Effector memory CD8-positive, alpha-beta T cell (primary cell): ENCODE results near the gene BRICD5.

Experiments used
- ATAC-seq: fragments of 150-1000 bp; cut with Tn5 transposase; replicated peaks from 2 replicates; pipeline ENCODE4 v1.10.0; 2021; ENCODE audit warnings: mild to moderate bottlenecking, moderate library complexity
- DNase-seq, 3 experiments: peaks; one replicate each; pipeline ENCODE4 v3.0.0; 2021
- H3K27ac Mint-ChIP-seq, 2 donors: one replicate each; pipeline ENCODE4 v1.8.0; 2022; ENCODE audit warnings: mild to moderate bottlenecking in 2 of 2, mixed read lengths in 2 of 2, moderate library complexity in 2 of 2
- H3K27me3 Mint-ChIP-seq, 2 donors: one replicate each; pipeline ENCODE4 v1.8.0; 2022; ENCODE audit warnings: mixed read lengths in 2 of 2
- H3K36me3 Mint-ChIP-seq: one replicate; pipeline ENCODE4 v1.8.0; 2022; ENCODE audit warnings: mild to moderate bottlenecking, moderate library complexity, mixed read lengths; ENCODE audit not compliant: insufficient read depth
- H3K4me1 Mint-ChIP-seq, 2 donors: one replicate each; pipeline ENCODE4 v1.8.0; 2022; ENCODE audit warnings: low read depth in 2 of 2, mixed read lengths in 2 of 2
- H3K4me3 Mint-ChIP-seq, 2 donors: one replicate each; pipeline ENCODE4 v1.8.0; 2022; ENCODE audit warnings: mild to moderate bottlenecking in 2 of 2, mixed read lengths in 2 of 2, moderate library complexity in 2 of 2
- H3K9me3 Mint-ChIP-seq, 2 donors: one replicate each; pipeline ENCODE4 v1.8.0; 2022; ENCODE audit warnings: mixed read lengths in 2 of 2

BRICD5 gene

GRCh38 chr16:2183671-2184070 is 27.0 kb downstream of the BRICD5 start:
- Mint-ChIP-seq H3K4me3 (no peak overlapping the region), H3K36me3 (no peaks in the 10 kb centered on the region), H3K4me1 (peaks cover 5 to 8% of the 10 kb centered on the region in 2 donors), H3K27ac (no peak overlapping the region), H3K27me3 (no peaks in the 10 kb centered on the region), H3K9me3 (no peaks in the 10 kb centered on the region)
- no peak for ATAC-seq
- DNase-seq: no peak

- Mint-ChIP-seq H3K36me3 (no peaks in the 10 kb centered on the region), H3K4me3 (no peak overlapping the region), H3K9me3 (no peaks in the 10 kb centered on the region), H3K27me3 (no peaks in the 10 kb centered on the region), H3K27ac (peak overlapping the region in 1 of 2 donors; percentile 65), H3K4me1 (peaks cover 5 to 8% of the 10 kb centered on the region in 2 donors)
- DNase-seq: no peak
- ATAC-seq: no peak
These were observed 28.7 kb downstream of the BRICD5 start for GRCh38 chr16:2181952-2182351.

DNA sequence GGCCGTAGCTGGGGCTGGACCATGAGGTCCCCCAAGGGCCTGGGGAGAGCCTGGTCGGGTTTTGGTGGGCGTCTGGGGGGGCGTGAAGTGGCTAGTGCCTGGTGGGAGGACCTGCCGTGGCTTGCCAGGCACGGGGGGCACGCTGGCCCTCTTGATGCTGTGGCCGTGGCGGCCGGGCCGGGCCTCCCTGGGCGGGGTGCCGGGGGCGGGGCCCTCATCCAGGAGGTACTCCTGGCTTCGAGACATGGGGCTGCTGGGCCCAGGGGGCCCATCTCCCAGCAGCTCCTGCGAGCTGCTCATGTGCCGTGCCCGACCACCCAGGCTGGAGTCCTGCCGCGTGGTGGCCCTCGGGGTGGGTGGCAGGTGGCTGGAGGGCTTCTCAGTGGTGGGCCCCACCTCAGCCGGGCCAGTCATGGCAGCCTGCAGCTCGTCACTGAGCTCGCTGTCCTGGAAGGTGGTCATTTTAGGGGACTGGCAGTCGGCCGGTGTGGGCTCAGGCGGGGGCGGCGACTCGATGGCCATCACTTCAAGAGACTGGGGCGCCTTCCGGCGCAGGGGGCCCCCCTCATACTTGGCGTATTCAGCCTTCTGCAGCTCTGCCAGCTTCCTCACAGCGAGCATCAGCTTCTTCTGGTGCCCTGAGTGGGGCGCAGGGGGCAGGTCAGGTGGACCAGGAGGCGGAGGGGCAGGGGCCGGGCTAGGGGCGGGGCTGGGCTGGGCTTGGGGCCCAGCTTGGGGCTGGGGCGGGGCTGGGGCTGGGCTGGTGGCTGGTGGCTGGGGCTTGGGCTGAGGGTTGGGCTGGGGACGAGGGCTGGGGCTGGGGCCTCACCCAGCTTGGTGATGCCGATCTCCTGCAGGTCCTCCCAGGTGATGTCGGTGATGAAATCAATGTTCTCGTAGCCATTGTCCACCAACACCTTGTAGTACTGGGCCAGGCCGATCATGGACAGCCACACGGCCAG is 29.4 kb downstream of the BRICD5 start:
- peaks cover 5 to 8% of the 10 kb centered on the region in 2 donors for H3K4me1 Mint-ChIP-seq
- no peaks in the 10 kb centered on the region for H3K9me3 Mint-ChIP-seq
- no peak for ATAC-seq
- no peak for DNase-seq
- no peak overlapping the region for H3K27ac Mint-ChIP-seq
- no peaks in the 10 kb centered on the region for H3K27me3 Mint-ChIP-seq
- H3K4me3 Mint-ChIP-seq: no peak overlapping the region
- peaks cover 2% of the 10 kb centered on the region for H3K36me3 Mint-ChIP-seq

DNA sequence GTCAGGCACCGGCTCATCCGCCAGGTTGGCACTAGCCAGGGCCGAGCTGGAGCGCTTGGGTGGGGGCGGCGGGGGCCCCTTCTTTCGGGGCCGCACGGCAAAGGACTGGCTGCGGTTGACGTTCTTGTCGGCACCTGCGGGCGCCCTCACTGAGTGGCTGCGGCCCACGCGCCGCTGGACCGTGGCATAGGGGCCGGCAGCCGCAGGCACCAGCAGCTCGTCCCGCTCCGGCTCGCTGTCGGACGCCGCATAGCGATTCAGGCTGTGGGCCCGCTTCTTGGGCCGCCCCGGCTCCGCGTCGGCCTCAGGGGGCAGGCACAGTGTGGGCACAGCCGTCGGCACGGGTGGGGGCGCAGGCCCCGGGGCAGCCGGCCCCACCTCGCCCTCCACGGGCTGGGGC is 30.2 kb downstream of the BRICD5 start:
- Mint-ChIP-seq H3K27ac (no peak overlapping the region), H3K4me3 (no peak overlapping the region), H3K27me3 (no peaks in the 10 kb centered on the region), H3K36me3 (peaks cover 6% of the 10 kb centered on the region), H3K9me3 (no peaks in the 10 kb centered on the region), H3K4me1 (peaks cover 5 to 8% of the 10 kb centered on the region in 2 donors)
- ATAC-seq (no peak), DNase-seq (no peak)

DNA sequence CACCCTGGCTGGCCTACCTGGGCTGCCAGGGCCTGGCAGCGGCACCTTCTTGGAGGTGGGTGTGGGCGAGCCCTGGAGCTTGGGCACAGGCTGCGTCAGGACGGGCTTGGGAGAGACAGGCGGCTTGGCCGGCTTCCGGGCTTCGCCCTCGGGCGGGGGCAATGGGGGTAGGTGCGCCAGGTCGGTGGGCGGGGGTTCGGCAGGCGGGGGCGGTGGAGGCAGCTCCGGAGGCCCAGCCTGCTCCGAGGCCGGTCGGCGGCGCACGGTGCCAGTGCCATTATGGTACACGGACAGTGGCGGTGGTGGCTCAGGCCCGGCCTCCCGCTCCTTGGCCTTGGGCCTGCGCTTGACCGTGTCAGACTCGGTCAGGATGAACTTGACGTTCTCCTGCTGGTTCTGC is 31.1 kb downstream of the BRICD5 start:
- DNase-seq: no peak
- Mint-ChIP-seq H3K36me3 (peaks cover 6% of the 10 kb centered on the region), H3K4me1 (peaks cover 5 to 8% of the 10 kb centered on the region in 2 donors), H3K9me3 (no peaks in the 10 kb centered on the region), H3K27ac (no peak overlapping the region), H3K27me3 (no peaks in the 10 kb centered on the region), H3K4me3 (no peak overlapping the region)
- ATAC-seq: no peak

DNA sequence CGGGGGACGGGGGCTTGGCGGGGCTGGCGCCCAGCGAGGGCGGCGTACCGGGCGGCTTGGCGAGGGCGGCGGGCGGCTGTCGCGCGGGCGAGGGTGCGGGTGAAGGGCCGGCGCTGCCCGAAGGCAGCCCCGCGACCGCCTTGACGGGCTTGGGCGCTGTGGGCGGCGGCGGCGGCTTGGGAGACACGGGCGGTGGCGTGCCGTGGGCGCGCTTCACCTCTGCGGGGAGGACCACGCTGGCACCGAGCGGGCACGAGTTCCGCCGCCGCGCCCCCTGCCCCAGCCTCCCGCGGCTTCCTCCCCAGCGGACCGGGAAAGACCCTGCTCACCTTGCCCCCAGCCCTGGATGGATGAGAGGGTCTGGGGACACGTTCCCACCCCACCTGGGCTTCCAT is 31.6 kb downstream of the BRICD5 start:
- Mint-ChIP-seq H3K27ac (no peak overlapping the region), H3K36me3 (peaks cover 6% of the 10 kb centered on the region), H3K4me3 (no peak overlapping the region), H3K9me3 (no peaks in the 10 kb centered on the region), H3K27me3 (no peaks in the 10 kb centered on the region), H3K4me1 (peaks cover 5 to 8% of the 10 kb centered on the region in 2 donors)
- ATAC-seq (peak; percentile 5), DNase-seq (no peak)

GRCh38 chr16:2178321-2179106 is 32.1 kb downstream of the BRICD5 start:
- H3K4me1 Mint-ChIP-seq: peaks cover 5 to 9% of the 10 kb centered on the region in 2 donors
- peak; percentile 19 to 30 (median 25) for DNase-seq
- peaks cover 10% of the 10 kb centered on the region for H3K36me3 Mint-ChIP-seq
- no peak overlapping the region for H3K4me3 Mint-ChIP-seq
- H3K27ac Mint-ChIP-seq: no peak overlapping the region
- no peaks in the 10 kb centered on the region for H3K9me3 Mint-ChIP-seq
- ATAC-seq: peak; percentile 79
- no peaks in the 10 kb centered on the region for H3K27me3 Mint-ChIP-seq

- peaks cover 10% of the 10 kb centered on the region for H3K36me3 Mint-ChIP-seq
- no peaks in the 10 kb centered on the region for H3K9me3 Mint-ChIP-seq
- H3K27ac Mint-ChIP-seq: no peak overlapping the region
- no peak overlapping the region for H3K4me3 Mint-ChIP-seq
- DNase-seq: no peak
- ATAC-seq: no peak
- no peaks in the 10 kb centered on the region for H3K27me3 Mint-ChIP-seq
- H3K4me1 Mint-ChIP-seq: peaks cover 5 to 9% of the 10 kb centered on the region in 2 donors
These were observed 33.1 kb downstream of the BRICD5 start for GRCh38 chr16:2177561-2177960.

- H3K27ac Mint-ChIP-seq: no peak overlapping the region
- H3K27me3 Mint-ChIP-seq: no peaks in the 10 kb centered on the region
- no peak for ATAC-seq
- peaks cover 10% of the 10 kb centered on the region for H3K36me3 Mint-ChIP-seq
- no peak for DNase-seq
- H3K4me1 Mint-ChIP-seq: peaks cover under 1 to 4% of the 10 kb centered on the region in 2 donors
- no peaks in the 10 kb centered on the region for H3K9me3 Mint-ChIP-seq
- no peak overlapping the region for H3K4me3 Mint-ChIP-seq
These were observed 33.6 kb downstream of the BRICD5 start for GRCh38 chr16:2177101-2177500.

DNA sequence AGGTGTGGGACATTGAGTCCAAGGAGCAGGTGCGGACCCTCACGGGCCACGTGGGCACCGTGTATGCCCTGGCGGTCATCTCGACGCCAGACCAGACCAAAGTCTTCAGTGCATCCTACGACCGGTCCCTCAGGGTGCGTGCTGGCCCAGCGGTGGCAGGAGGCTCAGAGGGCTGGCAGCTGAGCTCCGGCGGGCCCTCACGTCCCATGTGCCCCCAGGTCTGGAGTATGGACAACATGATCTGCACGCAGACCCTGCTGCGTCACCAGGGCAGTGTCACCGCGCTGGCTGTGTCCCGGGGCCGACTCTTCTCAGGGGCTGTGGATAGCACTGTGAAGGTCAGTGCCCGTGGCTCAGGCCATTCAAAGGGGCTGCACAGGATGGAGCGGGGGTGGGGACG is 34.6 kb downstream of the BRICD5 start:
- H3K27me3 Mint-ChIP-seq: no peaks in the 10 kb centered on the region
- H3K36me3 Mint-ChIP-seq: peaks cover 10% of the 10 kb centered on the region
- H3K9me3 Mint-ChIP-seq: no peaks in the 10 kb centered on the region
- H3K27ac Mint-ChIP-seq: no peak overlapping the region
- DNase-seq (no peak), ATAC-seq (no peak)
- peaks cover 0 to 1% of the 10 kb centered on the region in 2 donors for H3K4me1 Mint-ChIP-seq
- no peak overlapping the region for H3K4me3 Mint-ChIP-seq

DNA sequence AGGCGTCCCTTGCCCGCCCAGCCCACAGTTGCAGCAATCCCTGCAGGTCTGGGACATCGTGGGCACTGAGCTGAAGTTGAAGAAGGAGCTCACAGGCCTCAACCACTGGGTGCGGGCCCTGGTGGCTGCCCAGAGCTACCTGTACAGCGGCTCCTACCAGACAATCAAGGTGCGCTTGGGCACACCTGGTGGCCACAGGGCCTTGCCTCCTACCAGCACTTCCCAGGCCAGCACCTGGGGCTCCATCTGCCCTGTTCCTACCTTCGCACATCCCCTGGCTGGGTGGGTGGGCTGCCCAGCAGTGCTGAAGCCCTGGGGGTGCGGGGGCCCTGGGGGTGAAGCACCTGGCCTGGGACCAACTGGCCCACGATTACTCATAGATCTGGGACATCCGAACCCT is 35.2 kb downstream of the BRICD5 start:
- Mint-ChIP-seq H3K27ac (no peak overlapping the region), H3K27me3 (no peaks in the 10 kb centered on the region), H3K4me3 (no peak overlapping the region), H3K4me1 (peaks cover 0 to 1% of the 10 kb centered on the region in 2 donors), H3K36me3 (peaks cover 10% of the 10 kb centered on the region), H3K9me3 (no peaks in the 10 kb centered on the region)
- no peak for DNase-seq
- ATAC-seq: no peak

DNA sequence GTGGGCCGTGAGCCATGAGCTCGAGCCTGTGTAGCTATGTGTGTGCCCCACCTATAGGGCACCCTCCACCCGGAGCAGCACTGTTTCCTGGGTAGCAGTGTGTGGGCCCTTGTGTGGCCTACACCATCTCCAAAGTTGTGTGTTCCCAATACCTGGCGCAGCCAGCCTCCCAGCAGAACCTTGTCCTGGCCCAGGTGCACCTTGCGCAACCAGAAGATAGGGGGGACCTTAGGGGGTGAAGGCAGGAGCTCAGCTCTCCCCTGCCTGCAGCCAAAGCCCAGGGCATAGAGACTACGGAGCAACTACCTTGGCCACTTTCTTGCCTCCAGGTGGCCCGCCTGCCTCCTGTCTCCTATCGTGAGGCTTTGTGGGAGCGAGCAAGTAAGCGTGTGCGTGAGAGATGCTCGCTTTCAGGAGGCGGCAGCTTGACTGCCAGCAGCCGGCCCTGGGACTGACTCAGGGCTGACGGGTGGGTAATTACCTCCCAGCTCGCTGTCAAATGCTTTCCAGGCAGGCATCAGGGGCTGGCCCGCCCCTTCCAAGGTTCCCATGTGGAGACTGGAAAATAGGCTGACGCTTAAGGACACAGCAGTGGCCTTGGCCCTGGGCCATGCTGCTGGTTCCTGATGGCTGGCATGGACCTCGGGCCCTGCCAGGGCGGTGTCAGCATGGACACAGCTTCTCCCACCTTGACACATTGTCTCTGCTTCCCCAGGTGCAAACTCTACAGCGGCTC is 36.1 kb downstream of the BRICD5 start:
- ATAC-seq (no peak), DNase-seq (no peak)
- H3K4me3 Mint-ChIP-seq: no peak overlapping the region
- H3K36me3 Mint-ChIP-seq: peaks cover 10% of the 10 kb centered on the region
- H3K27me3 Mint-ChIP-seq: no peaks in the 10 kb centered on the region
- no peaks in the 10 kb centered on the region for H3K9me3 Mint-ChIP-seq
- peaks cover 0 to 1% of the 10 kb centered on the region in 2 donors for H3K4me1 Mint-ChIP-seq
- no peak overlapping the region for H3K27ac Mint-ChIP-seq

DNA sequence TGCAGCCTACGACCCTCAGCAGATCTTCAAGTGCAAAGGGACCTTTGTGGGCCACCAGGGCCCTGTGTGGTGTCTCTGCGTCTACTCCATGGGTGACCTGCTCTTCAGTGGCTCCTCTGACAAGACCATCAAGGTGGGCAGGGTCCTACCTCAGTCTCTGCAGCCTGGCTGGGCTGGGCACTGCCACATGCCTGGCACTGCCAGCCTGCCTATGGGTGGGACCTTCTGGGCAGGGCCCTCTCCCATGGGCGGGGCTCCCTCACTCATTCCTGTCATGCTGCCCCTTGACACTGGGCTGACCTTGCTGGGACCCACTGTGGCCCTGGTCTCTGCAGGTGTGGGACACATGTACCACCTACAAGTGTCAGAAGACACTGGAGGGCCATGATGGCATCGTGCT is 36.7 kb downstream of the BRICD5 start:
- peak overlapping the region in 1 of 2 donors; percentile 49 for H3K27ac Mint-ChIP-seq
- H3K9me3 Mint-ChIP-seq: no peaks in the 10 kb centered on the region
- H3K4me3 Mint-ChIP-seq: no peak overlapping the region
- peaks cover 0 to 1% of the 10 kb centered on the region in 2 donors for H3K4me1 Mint-ChIP-seq
- ATAC-seq (no peak), DNase-seq (no peak)
- H3K27me3 Mint-ChIP-seq: no peaks in the 10 kb centered on the region
- H3K36me3 Mint-ChIP-seq: peaks cover 10% of the 10 kb centered on the region
